Erythroblast (primary cell): Measurements from ENCODE around the gene MINDY4.

Experiments
- GATA1 ChIP-seq: IDR thresholded peaks from 2 replicates; pipeline ENCODE4 v1.6.1; 2011; ENCODE audit warnings: low read depth, mild to moderate bottlenecking, control low read depth, low read length, moderate library complexity
- POLR2A ChIP-seq: IDR thresholded peaks from 2 replicates; pipeline ENCODE4 v1.6.1; 2011; ENCODE audit warnings: mild to moderate bottlenecking, low read length

DNA sequence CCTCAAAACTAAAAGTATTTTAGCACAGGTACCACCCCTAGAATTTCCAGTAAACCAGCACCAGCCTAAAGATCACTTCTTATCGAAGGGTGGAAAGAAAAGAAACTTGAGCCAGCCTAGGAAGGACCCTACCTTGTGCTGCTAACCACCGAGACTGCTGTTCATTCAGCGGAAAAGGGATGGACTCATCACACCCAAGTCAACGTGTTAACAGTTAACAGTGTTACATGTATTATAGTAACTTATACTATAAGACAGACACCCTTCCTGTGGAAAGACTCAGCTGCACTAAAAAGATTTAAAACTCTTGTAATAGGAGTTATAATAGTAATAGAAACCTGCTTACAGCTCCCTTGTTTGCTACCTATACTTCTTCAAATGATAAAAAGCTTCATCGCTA, 39.8 kb downstream of the MINDY4 start:
- TF ChIP-seq POLR2A (no peak), GATA1 (no peak)
